Neural cell (in vitro differentiated cells): Measurements from ENCODE around the gene CCT3. TPM values are rescaled to one million over a fixed set of nuclear protein-coding genes. Genes with fewer than 3 reads are reported as not detected.

Experiments used
- H2AFZ ChIP-seq: fragments of 200-600, 300-800 bp; sonication (generic), shearing (Covaris generic); 2 replicates; pipeline ENCODE4 v1.6.0; 2014; ENCODE audit warnings: low read depth, mild to moderate bottlenecking, antibody characterized with exemption, low read length, moderate library complexity
- H3F3A ChIP-seq: fragments of 200-600 bp; shearing (Covaris generic); 2 replicates; pipeline ENCODE4 v1.6.1; 2016; ENCODE audit warnings: mild to moderate bottlenecking, moderate library complexity, mixed read lengths, antibody characterized with exemption, low read length; ENCODE audit not compliant: insufficient read depth, poor library complexity, severe bottlenecking
- H3K27ac ChIP-seq: fragments of 200-600, 300-800 bp; sonication (generic), shearing (Covaris generic); 2 replicates; pipeline ENCODE4 v1.5.1; 2014; ENCODE audit warnings: mild to moderate bottlenecking, low read length, moderate library complexity
- H3K27me3 ChIP-seq: fragments of 300-800, 200-600 bp; sonication (generic), shearing (Covaris generic); 2 replicates; pipeline ENCODE4 v1.6.0; 2014; ENCODE audit warnings: mild to moderate bottlenecking, low read depth, low read length, moderate library complexity; ENCODE audit not compliant: insufficient read depth
- H3K36me3 ChIP-seq: fragments of 300-800, 200-600 bp; sonication (generic), shearing (Covaris generic); 2 replicates; pipeline ENCODE4 v1.5.1; 2014; ENCODE audit warnings: mild to moderate bottlenecking, antibody characterized with exemption, low read length, moderate library complexity; ENCODE audit not compliant: insufficient read depth
- H3K4me2 ChIP-seq: fragments of 300-800, 200-600 bp; sonication (generic), shearing (Covaris generic); 2 replicates; pipeline ENCODE4 v1.6.0; 2014; ENCODE audit warnings: mild to moderate bottlenecking, low read length
- H3K4me3 ChIP-seq: fragments of 300-800, 200-600 bp; sonication (generic), shearing (Covaris generic); 2 replicates; pipeline ENCODE4 v1.5.1; 2014; ENCODE audit warnings: mild to moderate bottlenecking, low read length, moderate library complexity
- H3K79me2 ChIP-seq: fragments of 200-600 bp; shearing (Covaris generic); replicated peaks from 2 replicates; pipeline ENCODE4 v1.6.0; 2014; ENCODE audit warnings: mild to moderate bottlenecking, low read length, moderate library complexity; ENCODE audit not compliant: insufficient read depth
- H3K9ac ChIP-seq: fragments of 300-800, 200-600 bp; sonication (generic), shearing (Covaris generic); 2 replicates; pipeline ENCODE4 v1.6.1; 2016; ENCODE audit warnings: mild to moderate bottlenecking, low read length, mixed read lengths
- H3K9me2 ChIP-seq: fragments of 200-600 bp; shearing (Covaris generic); 2 replicates; pipeline ENCODE4 v1.6.1; 2016; ENCODE audit warnings: mild to moderate bottlenecking, low read length, mixed read lengths; ENCODE audit not compliant: insufficient read depth
- H3K9me3 ChIP-seq: fragments of 200-600, 300-800 bp; sonication (generic), shearing (Covaris generic); 2 replicates; pipeline ENCODE4 v1.6.1; 2016; ENCODE audit warnings: mild to moderate bottlenecking, mixed run types, low read length, moderate library complexity, mixed read lengths
- H4K20me1 ChIP-seq: fragments of 200-600 bp; shearing (Covaris generic); 2 replicates; pipeline ENCODE4 v1.6.1; 2016; ENCODE audit warnings: mild to moderate bottlenecking, mixed run types; ENCODE audit not compliant: insufficient read depth
- EP300 ChIP-seq: fragments of 450-650 bp; conservative IDR thresholded peaks from 2 replicates; pipeline ENCODE4 v1.6.1; 2014; ENCODE audit warnings: antibody characterized with exemption, mild to moderate bottlenecking, moderate library complexity; ENCODE audit not compliant: poor library complexity, severe bottlenecking
- EZH2 ChIP-seq: fragments of 200-600, 300-800 bp; shearing (Covaris generic), sonication (generic); IDR thresholded peaks from 2 replicates; pipeline ENCODE4 v1.6.1; 2014; ENCODE audit warnings: antibody characterized with exemption, low read length, borderline replicate concordance, mild to moderate bottlenecking; ENCODE audit not compliant: insufficient read depth, poor library complexity, severe bottlenecking
- MXI1 ChIP-seq: fragments of 450-650 bp; conservative IDR thresholded peaks from 2 replicates; pipeline ENCODE4 v1.6.1; 2014; ENCODE audit warnings: antibody characterized with exemption, mild to moderate bottlenecking; ENCODE audit not compliant: poor library complexity, severe bottlenecking
- POLR2AphosphoS5 ChIP-seq: IDR thresholded peaks from 2 replicates; pipeline ENCODE4 v1.6.1; 2012
- RAD21 ChIP-seq: fragments of 450-650 bp; conservative IDR thresholded peaks from 2 replicates; pipeline ENCODE4 v1.6.1; 2014; ENCODE audit warnings: antibody characterized with exemption, mild to moderate bottlenecking, moderate library complexity
- SMC3 ChIP-seq: fragments of 450-650 bp; conservative IDR thresholded peaks from 2 replicates; pipeline ENCODE4 v1.6.1; 2014; ENCODE audit warnings: antibody characterized with exemption, mild to moderate bottlenecking, moderate library complexity; ENCODE audit not compliant: poor library complexity
- TAF1 ChIP-seq: IDR thresholded peaks from 2 replicates; pipeline ENCODE4 v1.6.1; 2012; ENCODE audit warnings: low read depth
- polyA plus RNA-seq: library from polyadenylated mRNA; depleted of rRNA; stranded (reverse); fragments of >200 nt; gene quantifications from 2 replicates; pipeline ENCODE4 v1.2.3, GENCODE V29; 2014
- TF ChIP-seq, protein P1 (sequence below): IDR thresholded peaks from 2 replicates; pipeline ENCODE4 v1.6.1; 2012; ENCODE audit warnings: borderline replicate concordance
- TF ChIP-seq, protein P2 (sequence below): fragments of 450-650 bp; IDR thresholded peaks from 2 replicates; pipeline ENCODE4 v1.5.1; 2014; ENCODE audit warnings: antibody characterized with exemption, mild to moderate bottlenecking, moderate library complexity; ENCODE audit not compliant: poor library complexity, severe bottlenecking

CCT3 gene
- polyA plus RNA-seq, 1 donor from 2014 or later = 288 TPM

DNA sequence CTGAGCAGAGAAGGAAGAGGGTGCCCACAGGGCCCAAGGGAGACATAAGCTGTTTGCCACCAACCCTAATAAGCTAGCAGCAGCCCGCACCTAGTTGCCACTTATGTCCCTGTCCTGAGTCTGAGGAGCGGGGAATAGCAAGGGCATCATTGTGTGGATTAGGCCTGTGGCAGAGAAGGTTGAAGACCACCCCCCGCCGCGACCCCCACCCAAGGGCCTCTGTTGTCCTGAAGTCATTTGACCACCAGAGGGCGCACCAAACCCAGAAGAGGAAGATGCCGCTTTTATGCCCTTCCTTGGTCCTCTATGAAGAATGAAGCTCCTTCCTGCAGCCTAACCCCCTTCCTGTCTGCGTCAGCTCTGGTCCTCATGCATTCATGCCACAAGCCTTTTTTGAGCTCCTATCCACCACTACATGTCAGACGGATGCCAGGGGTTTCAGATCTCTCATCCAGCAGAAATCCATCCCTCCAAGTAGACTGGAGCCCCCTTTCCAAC, 47.5 kb upstream of the CCT3 start:
- no peak overlapping the region for H3K4me2 ChIP-seq
- TF ChIP-seq, protein P1, sequence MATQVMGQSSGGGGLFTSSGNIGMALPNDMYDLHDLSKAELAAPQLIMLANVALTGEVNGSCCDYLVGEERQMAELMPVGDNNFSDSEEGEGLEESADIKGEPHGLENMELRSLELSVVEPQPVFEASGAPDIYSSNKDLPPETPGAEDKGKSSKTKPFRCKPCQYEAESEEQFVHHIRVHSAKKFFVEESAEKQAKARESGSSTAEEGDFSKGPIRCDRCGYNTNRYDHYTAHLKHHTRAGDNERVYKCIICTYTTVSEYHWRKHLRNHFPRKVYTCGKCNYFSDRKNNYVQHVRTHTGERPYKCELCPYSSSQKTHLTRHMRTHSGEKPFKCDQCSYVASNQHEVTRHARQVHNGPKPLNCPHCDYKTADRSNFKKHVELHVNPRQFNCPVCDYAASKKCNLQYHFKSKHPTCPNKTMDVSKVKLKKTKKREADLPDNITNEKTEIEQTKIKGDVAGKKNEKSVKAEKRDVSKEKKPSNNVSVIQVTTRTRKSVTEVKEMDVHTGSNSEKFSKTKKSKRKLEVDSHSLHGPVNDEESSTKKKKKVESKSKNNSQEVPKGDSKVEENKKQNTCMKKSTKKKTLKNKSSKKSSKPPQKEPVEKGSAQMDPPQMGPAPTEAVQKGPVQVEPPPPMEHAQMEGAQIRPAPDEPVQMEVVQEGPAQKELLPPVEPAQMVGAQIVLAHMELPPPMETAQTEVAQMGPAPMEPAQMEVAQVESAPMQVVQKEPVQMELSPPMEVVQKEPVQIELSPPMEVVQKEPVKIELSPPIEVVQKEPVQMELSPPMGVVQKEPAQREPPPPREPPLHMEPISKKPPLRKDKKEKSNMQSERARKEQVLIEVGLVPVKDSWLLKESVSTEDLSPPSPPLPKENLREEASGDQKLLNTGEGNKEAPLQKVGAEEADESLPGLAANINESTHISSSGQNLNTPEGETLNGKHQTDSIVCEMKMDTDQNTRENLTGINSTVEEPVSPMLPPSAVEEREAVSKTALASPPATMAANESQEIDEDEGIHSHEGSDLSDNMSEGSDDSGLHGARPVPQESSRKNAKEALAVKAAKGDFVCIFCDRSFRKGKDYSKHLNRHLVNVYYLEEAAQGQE = no peak
- TF ChIP-seq TAF1 (no peak), MXI1 (no peak), EZH2 (no peak), EP300 (no peak), SMC3 (peak; percentile 96), RAD21 (peak; percentile 92), POLR2AphosphoS5 (no peak)
- TF ChIP-seq, protein P2, sequence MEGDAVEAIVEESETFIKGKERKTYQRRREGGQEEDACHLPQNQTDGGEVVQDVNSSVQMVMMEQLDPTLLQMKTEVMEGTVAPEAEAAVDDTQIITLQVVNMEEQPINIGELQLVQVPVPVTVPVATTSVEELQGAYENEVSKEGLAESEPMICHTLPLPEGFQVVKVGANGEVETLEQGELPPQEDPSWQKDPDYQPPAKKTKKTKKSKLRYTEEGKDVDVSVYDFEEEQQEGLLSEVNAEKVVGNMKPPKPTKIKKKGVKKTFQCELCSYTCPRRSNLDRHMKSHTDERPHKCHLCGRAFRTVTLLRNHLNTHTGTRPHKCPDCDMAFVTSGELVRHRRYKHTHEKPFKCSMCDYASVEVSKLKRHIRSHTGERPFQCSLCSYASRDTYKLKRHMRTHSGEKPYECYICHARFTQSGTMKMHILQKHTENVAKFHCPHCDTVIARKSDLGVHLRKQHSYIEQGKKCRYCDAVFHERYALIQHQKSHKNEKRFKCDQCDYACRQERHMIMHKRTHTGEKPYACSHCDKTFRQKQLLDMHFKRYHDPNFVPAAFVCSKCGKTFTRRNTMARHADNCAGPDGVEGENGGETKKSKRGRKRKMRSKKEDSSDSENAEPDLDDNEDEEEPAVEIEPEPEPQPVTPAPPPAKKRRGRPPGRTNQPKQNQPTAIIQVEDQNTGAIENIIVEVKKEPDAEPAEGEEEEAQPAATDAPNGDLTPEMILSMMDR = peak; percentile 92
- no peaks in the 10 kb centered on the region for H4K20me1 ChIP-seq
- no peaks in the 10 kb centered on the region for H3K9me2 ChIP-seq
- H3K9me3 ChIP-seq = no peaks in the 10 kb centered on the region
- no peak overlapping the region for H2AFZ ChIP-seq
- no peaks in the 10 kb centered on the region for H3K79me2 ChIP-seq
- no peak overlapping the region for H3K4me3 ChIP-seq
- no peaks in the 10 kb centered on the region for H3F3A ChIP-seq
- H3K36me3 ChIP-seq = no peaks in the 10 kb centered on the region
- no peak overlapping the region for H3K9ac ChIP-seq
- peaks cover 30% of the 10 kb centered on the region for H3K27me3 ChIP-seq
- no peak overlapping the region for H3K27ac ChIP-seq

GRCh38 chr1:156384658-156385057, 46.6 kb upstream of the CCT3 start:
- no peak overlapping the region for H3K9ac ChIP-seq
- no peaks in the 10 kb centered on the region for H3F3A ChIP-seq
- TF ChIP-seq EZH2 = no peak
- no peak for TF ChIP-seq RAD21
- no peak for TF ChIP-seq POLR2AphosphoS5
- TF ChIP-seq, protein P2 = no peak
- no peak for TF ChIP-seq EP300
- no peak for TF ChIP-seq TAF1
- no peak for TF ChIP-seq MXI1
- TF ChIP-seq, protein P1 = no peak
- no peak for TF ChIP-seq SMC3
- H3K27ac ChIP-seq = no peak overlapping the region
- no peaks in the 10 kb centered on the region for H4K20me1 ChIP-seq
- H3K9me2 ChIP-seq = no peaks in the 10 kb centered on the region
- no peak overlapping the region for H3K4me2 ChIP-seq
- no peaks in the 10 kb centered on the region for H3K36me3 ChIP-seq
- no peaks in the 10 kb centered on the region for H3K79me2 ChIP-seq
- H3K27me3 ChIP-seq = peaks cover 30% of the 10 kb centered on the region
- H3K4me3 ChIP-seq = no peak overlapping the region
- H2AFZ ChIP-seq = no peak overlapping the region
- H3K9me3 ChIP-seq = no peaks in the 10 kb centered on the region
